Mesenteric fat pad (tissue), 1 donor: ENCODE measurements around the gene KIF16B. TPM values are rescaled to one million over a fixed set of nuclear protein-coding genes. Genes with fewer than 3 reads are reported as not detected.

ENCODE experiments used
- DNase-seq: peaks from one replicate; pipeline ENCODE4 v3.0.0-alpha.2; 2020; ENCODE audit warnings: low spot score
- total RNA-seq: library from RNA; stranded (reverse); fragmentation: NEBNext Ultra II Directional; extraction: Animal tissue kit (Norgen Biotek cat#: 25700); gene quantifications from one replicate; pipeline ENCODE4 v1.2.1, GENCODE V29; 2021
- donor health status: DM: yes; HTN: yes; CAD: no.

KIF16B gene
- total RNA-seq, 1 donor from 2014 or later = 19.7 TPM

DNA sequence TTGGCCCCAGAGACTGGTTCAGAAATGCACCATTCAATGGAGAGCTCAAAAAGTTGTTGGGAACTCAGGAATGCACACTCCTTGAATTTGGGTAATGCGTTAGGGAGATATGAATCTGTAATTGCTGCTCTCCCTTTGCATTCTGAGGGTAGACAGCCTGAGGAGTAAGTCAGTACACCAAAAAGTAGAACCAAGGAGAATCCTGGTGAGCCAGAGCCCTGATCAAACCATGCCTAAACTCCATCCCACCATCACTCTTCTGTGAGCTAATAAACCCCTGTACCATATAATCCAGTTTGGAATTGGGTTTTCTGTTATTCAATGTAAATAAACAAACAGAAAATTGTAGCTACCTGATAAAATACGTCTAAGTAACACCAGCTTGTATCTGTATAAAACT is 90.2 kb downstream of the KIF16B start:
- no peak for DNase-seq

DNA sequence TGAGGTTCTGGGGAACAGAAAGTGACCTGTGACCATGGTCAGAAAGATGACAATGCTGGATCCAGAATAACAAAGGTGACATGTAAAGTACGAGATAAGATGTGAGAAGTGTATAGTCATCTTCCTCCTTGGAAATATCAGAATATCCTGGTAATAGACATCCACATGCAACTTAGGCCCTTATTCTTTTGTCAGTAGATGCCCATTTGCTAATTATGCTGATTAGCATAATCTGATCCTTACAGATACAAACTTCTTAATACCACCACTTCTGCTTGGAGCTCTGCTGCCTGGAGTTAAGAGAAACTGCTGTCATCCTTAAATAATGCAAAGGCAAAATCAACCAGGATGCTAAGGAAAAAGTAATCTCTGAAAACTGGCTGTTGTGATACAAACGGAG is 91.3 kb downstream of the KIF16B start:
- DNase-seq = no peak

DNA sequence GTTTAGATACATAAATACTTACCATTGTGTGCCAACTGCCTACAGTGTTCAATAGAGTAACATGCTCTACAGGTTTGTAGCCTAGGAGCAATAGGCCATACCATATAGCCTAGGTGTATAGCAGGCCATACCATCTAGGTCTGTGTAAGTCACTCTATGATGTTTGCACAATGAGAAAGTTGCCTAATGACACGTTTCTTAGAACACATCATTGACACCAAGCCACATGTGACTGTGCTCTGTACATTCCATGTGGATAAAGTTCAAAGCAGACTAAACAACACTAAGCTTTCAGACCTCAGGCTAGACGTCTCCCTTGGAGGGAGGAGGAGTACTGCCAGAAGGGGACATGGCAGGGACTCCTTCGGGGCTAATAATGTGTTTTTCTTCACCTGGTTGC is 93.6 kb downstream of the KIF16B start:
- no peak for DNase-seq

DNA sequence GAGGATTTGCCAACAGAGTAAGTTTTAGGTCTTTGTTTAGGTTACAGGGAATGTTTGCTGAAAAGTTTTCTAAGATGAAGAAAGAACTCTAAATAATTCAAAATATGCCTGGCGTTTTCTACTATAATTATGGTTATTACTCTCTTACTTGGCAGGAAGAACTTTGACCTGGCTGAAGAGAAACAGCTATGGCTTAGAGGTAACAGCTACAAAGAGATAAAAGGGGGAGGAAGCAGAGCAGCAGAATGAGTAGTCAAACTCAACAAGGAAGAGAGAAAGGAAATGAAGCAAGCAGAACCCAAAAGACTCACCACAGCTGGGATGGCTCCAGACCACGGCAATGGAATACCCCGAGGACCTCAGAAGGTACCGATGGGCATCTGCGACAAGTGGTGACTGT is 95.6 kb downstream of the KIF16B start:
- no peak for DNase-seq

- DNase-seq = no peak
These were observed 97.2 kb downstream of the KIF16B start for GRCh38 chr20:16476032-16476431.

DNA sequence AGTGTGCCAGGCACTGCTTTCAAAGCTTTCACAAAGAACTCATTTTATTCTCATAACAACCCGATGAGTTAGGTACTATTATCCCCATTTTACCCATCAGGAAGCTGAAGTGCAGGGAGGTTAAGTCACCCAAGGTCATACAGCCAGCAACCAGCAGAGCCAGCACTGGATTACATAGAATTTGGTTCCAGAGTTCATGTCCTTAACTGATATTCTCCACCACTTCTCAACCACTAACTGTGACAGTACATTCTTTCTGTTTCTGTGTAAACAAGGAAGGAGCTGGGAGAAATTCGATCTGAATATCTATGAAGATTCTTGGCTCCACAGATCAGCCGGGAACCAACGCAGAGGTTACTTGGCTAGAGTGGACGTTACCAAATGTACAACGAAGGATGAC is 98.0 kb downstream of the KIF16B start:
- DNase-seq = no peak

- no peak for DNase-seq
These were observed 98.9 kb downstream of the KIF16B start for GRCh38 chr20:16474363-16474762.

- DNase-seq = no peak
These were observed 101.0 kb downstream of the KIF16B start for GRCh38 chr20:16472045-16472872.

- DNase-seq = no peak
These were observed 103.8 kb downstream of the KIF16B start for GRCh38 chr20:16469395-16469905.

DNA sequence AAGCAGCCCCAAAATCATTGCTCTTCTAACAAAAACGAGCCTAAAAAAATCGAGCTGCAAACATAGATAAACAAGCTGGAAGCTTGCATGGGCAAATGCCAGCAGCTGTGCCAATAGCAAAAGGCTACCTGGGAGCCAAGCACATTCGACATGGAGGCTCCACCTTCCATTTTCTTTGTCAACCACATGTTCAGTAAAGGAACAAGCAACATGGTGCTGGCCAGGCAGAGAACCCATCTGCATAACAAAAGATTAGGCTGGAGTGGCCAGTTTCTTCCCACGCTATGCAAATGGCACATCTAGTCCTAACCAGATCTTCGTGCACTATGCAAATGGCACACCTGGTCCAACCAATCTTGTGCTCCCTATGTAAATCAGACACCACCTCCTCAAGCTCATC is 110.5 kb downstream of the KIF16B start:
- DNase-seq = no peak

DNA sequence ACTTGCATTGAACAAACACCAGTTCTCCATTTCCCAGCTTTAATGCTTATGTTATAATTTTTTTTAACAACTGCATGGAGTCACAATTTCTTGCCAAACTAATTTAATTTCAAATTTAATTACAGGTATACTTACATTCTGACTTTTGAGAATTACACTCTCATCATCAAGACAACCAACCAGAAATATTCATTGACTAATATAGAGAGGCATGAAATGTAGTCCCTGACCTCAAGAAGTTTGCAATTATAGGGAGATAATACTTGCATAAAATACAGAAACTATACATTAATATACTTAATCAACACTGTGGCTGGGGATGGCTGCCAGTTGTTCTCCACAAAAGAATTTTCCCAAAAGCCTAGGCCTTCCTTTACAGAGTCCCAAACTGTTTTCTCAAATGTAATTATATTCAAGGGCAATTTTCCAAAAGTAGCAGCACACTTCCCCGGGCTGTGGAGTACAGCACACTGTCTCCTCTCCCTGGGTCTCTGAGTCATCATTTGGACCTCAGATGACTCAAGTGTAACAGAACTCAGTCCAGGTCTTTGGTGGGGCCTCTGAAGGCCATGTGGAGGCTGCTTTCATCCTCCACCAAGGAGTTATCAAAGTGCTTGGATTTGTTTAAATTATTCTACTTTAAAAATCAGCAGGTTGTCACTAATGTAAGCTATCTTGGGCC is 114.1 kb downstream of the KIF16B start:
- no peak for DNase-seq

DNA sequence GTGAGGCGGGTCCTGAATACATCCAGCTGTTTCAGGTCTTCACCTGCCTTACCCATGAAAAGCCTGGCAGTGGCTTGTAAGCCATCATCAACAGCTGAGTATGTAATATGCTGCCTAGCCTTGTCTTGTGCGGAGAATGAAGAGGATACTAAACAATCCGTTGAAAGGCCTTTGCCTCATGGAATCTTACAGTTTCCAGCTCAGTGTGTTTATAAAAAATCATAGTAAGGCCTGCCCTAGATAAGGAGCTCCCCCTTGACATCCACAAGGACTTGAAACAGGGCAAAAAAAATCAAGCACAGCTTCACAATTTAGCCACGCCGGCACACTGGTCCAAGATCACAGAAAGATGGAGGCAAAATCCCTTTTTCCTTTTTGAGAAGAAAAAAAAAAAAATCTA is 115.7 kb downstream of the KIF16B start:
- no peak for DNase-seq

GRCh38 chr20:16455324-16455723 is 117.9 kb downstream of the KIF16B start:
- DNase-seq = no peak

DNA sequence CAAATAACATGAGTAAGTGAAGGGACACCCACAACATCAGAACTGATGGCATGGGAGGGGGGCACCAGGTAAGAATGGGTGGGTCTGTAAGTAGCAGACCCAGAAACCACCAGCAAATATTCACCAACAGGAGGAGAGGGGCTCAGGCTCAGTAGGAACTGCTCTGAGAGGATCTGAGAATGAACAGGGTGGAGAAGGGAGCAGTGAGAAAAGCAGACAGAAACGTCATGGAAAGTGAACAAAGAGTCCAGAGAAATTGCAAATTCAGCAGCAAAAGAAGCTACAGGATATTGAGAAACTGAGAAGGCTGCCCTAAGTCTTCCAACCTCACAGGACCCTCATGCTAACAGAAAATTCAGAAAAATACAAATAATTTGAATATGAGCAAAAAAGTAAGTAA is 121.3 kb downstream of the KIF16B start:
- no peak for DNase-seq

DNA sequence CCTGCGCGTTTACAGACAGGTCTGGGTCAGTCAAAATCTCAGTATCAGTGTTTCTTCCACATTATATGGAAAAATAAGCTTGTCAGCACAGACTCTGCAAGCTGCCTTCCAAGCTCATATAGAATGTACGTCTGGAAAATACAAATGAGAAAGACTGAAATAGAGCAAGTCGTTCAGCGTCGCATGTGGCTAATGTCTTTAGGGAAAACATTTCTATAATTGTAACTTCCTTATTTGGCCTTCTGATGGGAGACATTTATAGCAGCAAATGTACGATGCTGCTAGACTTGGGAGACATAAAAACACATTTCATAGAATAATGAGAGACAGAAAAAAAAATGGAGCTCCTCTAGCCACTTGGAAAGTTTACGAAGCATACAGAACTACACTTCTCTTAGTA is 122.2 kb downstream of the KIF16B start:
- no peak for DNase-seq

GRCh38 chr20:16446991-16447390 is 126.3 kb downstream of the KIF16B start:
- DNase-seq = no peak

- DNase-seq = no peak
These were observed 127.0 kb downstream of the KIF16B start for GRCh38 chr20:16446246-16446645.

- DNase-seq = no peak
These were observed 127.8 kb downstream of the KIF16B start for GRCh38 chr20:16445482-16445881.

GRCh38 chr20:16444057-16444777 is 129.0 kb downstream of the KIF16B start:
- no peak for DNase-seq

- DNase-seq = no peak
These were observed 131.6 kb downstream of the KIF16B start for GRCh38 chr20:16441546-16442164.

- no peak for DNase-seq
These were observed 132.6 kb downstream of the KIF16B start for GRCh38 chr20:16440686-16441085.
